ENCODE measurements around the gene BCAS3. TPM values are rescaled to one million over a fixed set of nuclear protein-coding genes. Genes with fewer than 3 reads are reported as not detected.
"Not testable (repeated sequence)": the region's sequence is repeated elsewhere in the genome, so short reads cannot be mapped to it uniquely, and the experiment has no call there.

BCAS3 gene
- total RNA-seq, 1 experiment from 2014 or later = 26.3 TPM

DNA sequence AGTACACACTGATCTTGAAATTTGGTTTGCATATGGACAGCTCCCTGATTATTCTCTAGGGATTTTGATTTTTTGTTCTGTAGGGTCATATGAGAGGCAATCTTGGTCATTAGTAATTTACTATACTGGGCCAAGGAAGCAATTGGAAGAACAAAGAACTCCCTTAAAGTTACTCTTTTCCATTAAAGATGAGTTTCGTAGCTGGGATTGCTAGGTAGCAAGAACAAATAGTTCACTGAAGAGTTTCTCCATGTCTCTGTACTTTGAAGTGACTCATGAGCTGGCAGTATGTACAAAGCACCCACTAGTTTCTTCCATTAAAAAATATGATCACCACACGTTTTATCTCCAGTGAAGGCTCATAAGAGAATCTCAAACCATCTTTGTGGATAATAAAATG, 6.2 kb upstream of the BCAS3 start (continued):
- TF ChIP-seq POLR2AphosphoS5 (IDR thresholded peaks at IDR 0.05; ENCODE audit: low read depth, low read length) = no peak
- TF ChIP-seq POLR2A (IDR thresholded peaks at IDR 0.05; ENCODE audit: borderline replicate concordance, extremely low read depth, insufficient read depth, insufficient read length) = no peak
- TF ChIP-seq JUND (IDR thresholded peaks at IDR 0.05) = no peak
- TF ChIP-seq RAD21 (IDR thresholded peaks at IDR 0.05; ENCODE audit: low read depth) = no peak
- no peak for TF ChIP-seq EGR1 (IDR thresholded peaks at IDR 0.05; ENCODE audit: low read depth)
- no peak for TF ChIP-seq SIN3A (IDR thresholded peaks at IDR 0.05; ENCODE audit: low read depth)
- TF ChIP-seq, protein P1, sequence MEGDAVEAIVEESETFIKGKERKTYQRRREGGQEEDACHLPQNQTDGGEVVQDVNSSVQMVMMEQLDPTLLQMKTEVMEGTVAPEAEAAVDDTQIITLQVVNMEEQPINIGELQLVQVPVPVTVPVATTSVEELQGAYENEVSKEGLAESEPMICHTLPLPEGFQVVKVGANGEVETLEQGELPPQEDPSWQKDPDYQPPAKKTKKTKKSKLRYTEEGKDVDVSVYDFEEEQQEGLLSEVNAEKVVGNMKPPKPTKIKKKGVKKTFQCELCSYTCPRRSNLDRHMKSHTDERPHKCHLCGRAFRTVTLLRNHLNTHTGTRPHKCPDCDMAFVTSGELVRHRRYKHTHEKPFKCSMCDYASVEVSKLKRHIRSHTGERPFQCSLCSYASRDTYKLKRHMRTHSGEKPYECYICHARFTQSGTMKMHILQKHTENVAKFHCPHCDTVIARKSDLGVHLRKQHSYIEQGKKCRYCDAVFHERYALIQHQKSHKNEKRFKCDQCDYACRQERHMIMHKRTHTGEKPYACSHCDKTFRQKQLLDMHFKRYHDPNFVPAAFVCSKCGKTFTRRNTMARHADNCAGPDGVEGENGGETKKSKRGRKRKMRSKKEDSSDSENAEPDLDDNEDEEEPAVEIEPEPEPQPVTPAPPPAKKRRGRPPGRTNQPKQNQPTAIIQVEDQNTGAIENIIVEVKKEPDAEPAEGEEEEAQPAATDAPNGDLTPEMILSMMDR (IDR thresholded peaks at IDR 0.05 in 2 of 3, conservative IDR thresholded peaks at IDR 0.05 in 1 of 3; ENCODE audit: borderline replicate concordance in 1 of 3, insufficient read depth in 1 of 3, low read depth in 2 of 3, low read length in 2 of 3) = no peak
- TF ChIP-seq ZNF274 (IDR thresholded peaks at IDR 0.05; ENCODE audit: low read depth, low read length) = no peak
- no peak for TF ChIP-seq CEBPB (IDR thresholded peaks at IDR 0.05; ENCODE audit: low read depth)

DNA sequence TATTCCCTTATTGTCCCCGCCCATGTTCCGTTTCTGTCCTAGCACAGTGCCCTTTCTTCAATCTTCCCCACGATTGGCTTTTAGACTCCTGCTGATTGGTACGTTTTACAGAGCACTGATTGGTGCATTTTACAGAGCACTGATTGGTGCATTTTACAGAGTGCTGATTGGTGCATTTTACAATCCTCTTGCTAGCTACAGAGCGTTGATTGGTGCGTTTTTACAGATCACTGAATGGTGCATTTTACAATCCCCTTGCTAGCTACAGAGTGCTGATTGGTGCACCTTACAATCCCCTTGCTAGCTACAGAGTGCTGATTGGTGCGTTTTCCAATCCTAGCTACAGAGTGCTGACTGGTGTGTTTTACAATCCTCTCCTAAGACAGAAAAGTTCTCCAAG, 3.0 kb upstream of the BCAS3 start:
- H3K9me2 ChIP-seq (ENCODE audit: insufficient read depth); H3K79me2 ChIP-seq (ENCODE audit: insufficient read depth, low read length); CTCF ChIA-PET; H3K27ac ChIP-seq (ENCODE audit: low read depth, low read length); intact Hi-C loops (cut with micrococcal nuclease); BruUV-seq (replicated peaks); DNase-seq (ENCODE audit: low read depth, low spot score); H3K27me3 ChIP-seq (ENCODE audit: insufficient read depth, low read length); POLR2A ChIA-PET; ATAC-seq; H3K36me3 ChIP-seq (ENCODE audit: control insufficient read depth in 1 of 2, insufficient read depth in 2 of 2, low read length in 2 of 2); H4K20me1 ChIP-seq (ENCODE audit: insufficient read depth); H3K4me2 ChIP-seq (ENCODE audit: low read length); RAD21 ChIA-PET (ENCODE audit: low non-redundant PET in 1 of 2, low total read pairs in 2 of 2, uncharacterized antibody in 2 of 2, unreplicated experiment in 2 of 2); H3K9me3 ChIP-seq (ENCODE audit: control insufficient read depth in 1 of 2, insufficient read depth in 1 of 2, low read depth in 1 of 2, low read length in 2 of 2); H3K4me3 ChIP-seq (replicated peaks in 1 of 2; ENCODE audit: low read depth in 1 of 2, low read length in 2 of 2); H2AFZ ChIP-seq (ENCODE audit: low read depth, low read length, poor library complexity, severe bottlenecking); H3K9ac ChIP-seq (ENCODE audit: low read length): not testable (repeated sequence)
- H3K4me1 ChIP-seq (ENCODE audit: control insufficient read depth in 1 of 2, insufficient read depth in 2 of 2, low read length in 2 of 2) = peaks cover 6 to 13% of the 10 kb centered on the region in 2 experiments; a peak in 3 of 4 replicates

Data from HCT116 (cell line).